Thyroid gland (tissue), 4 donors: Measurements from ENCODE around the gene CDH23. TPM values are rescaled to one million over a fixed set of nuclear protein-coding genes. Genes with fewer than 3 reads are reported as not detected.

Source experiments
- DNase-seq, 2 donors: peaks; one replicate each; pipeline ENCODE4 v3.0.0-alpha.2; 2019
- H3K27ac ChIP-seq, 3 donors: fragments of 200-600 bp; sonication (generic); 1 replicate in 2 of 3; 2 replicates in 1 of 3; pipeline ENCODE4 v1.5.1; 2016 to 2019; ENCODE audit warnings: mild to moderate bottlenecking in 1 of 3, moderate library complexity in 1 of 3
- H3K27me3 ChIP-seq: fragments of 200-600 bp; sonication (generic); one replicate; pipeline ENCODE4 v1.5.1; 2019
- H3K36me3 ChIP-seq, 2 donors: fragments of 200-600 bp; sonication (generic); one replicate each; pipeline ENCODE4 v1.5.1; 2016 to 2019
- H3K4me1 ChIP-seq, 2 donors: fragments of 200-600 bp; sonication (generic); one replicate each; pipeline ENCODE4 v1.5.1; 2017 to 2019
- H3K4me3 ChIP-seq, 3 donors: fragments of 200-600 bp; sonication (generic); replicated peaks in 1 of 3; 1 replicate in 2 of 3; 2 replicates in 1 of 3; pipeline ENCODE4 v1.5.1; 2016; ENCODE audit warnings: mild to moderate bottlenecking in 1 of 3
- H3K9me3 ChIP-seq: fragments of 200-600 bp; sonication (generic); one replicate; pipeline ENCODE4 v1.5.1; 2017
- POLR2A ChIP-seq, 2 donors: fragments of 450-650 bp; IDR thresholded peaks; one replicate each; pipeline ENCODE4 v1.6.1; 2017; ENCODE audit warnings: antibody characterized with exemption in 2 of 2, mild to moderate bottlenecking in 2 of 2, moderate library complexity in 1 of 2
- WGBS, 2 donors: methylation state at CpG; one replicate each; pipeline ENCODE4 v1.1.5; 2017; 5-methylcytosine and 5-hydroxymethylcytosine counted together
- intact Hi-C: fragments of 100-400 bp; cut with DNase I; formaldehyde crosslinking; loops from one replicate; pipeline ENCODE4 v1.15.1; 2023
- total RNA-seq, 4 donors: library from RNA; depleted of rRNA; stranded (reverse); fragments of >200 nt; gene quantifications; one replicate each; pipeline ENCODE4 v1.2.3, GENCODE V29; 2016
- TF ChIP-seq, protein P1 (sequence below), 6 experiments: fragments of 200-600 bp in 3 of 6; fragments of 450-650 bp in 3 of 6; sonication (generic) in 3 of 6; IDR thresholded peaks; one replicate each; pipeline ENCODE4 v1.5.1; 2016 to 2019; ENCODE audit warnings: antibody characterized with exemption in 6 of 6, mild to moderate bottlenecking in 2 of 6, inconsistent platforms in 1 of 6, moderate library complexity in 1 of 6

The CDH23 gene
- total RNA-seq, 4 donors from 2014 or later = 3.0 to 4.2 (median 3.9) TPM

DNA sequence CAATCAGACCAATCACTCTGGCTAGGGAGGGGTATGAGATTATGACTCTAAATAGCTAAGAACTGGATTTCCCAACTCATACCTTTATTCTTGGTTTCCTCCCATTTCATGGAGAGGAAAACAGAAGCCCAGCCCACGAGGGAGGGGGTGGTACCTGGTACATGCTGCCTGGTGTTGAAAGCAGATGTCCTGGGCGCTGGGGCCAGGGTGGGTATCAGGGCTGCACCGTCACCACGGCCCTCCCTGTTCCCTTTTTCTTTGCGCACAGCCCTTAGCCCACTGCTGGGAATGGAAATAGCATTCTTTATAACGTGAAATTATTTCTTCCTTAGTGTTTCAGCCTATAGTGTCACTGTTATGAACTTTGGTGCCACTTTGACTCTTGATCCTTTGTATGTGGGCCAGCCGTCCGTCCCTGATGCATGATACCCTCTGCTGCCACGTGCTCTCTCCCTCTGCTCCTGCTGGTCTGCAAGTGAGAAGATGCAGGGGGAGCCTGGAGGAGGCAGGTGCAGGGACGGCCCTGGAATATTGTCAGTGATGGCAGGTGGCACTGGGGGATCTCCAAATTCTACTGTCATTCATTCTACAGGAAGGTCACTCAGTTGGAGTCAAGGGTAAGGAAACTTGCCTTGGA is 158.5 kb downstream of the CDH23 start:
- intact Hi-C loops = no loop called here
- DNase-seq = no peak
- H3K9me3 ChIP-seq = no peaks in the 10 kb centered on the region
- TF ChIP-seq POLR2A (IDR thresholded peaks at IDR 0.05) = no peak
- TF ChIP-seq, protein P1, sequence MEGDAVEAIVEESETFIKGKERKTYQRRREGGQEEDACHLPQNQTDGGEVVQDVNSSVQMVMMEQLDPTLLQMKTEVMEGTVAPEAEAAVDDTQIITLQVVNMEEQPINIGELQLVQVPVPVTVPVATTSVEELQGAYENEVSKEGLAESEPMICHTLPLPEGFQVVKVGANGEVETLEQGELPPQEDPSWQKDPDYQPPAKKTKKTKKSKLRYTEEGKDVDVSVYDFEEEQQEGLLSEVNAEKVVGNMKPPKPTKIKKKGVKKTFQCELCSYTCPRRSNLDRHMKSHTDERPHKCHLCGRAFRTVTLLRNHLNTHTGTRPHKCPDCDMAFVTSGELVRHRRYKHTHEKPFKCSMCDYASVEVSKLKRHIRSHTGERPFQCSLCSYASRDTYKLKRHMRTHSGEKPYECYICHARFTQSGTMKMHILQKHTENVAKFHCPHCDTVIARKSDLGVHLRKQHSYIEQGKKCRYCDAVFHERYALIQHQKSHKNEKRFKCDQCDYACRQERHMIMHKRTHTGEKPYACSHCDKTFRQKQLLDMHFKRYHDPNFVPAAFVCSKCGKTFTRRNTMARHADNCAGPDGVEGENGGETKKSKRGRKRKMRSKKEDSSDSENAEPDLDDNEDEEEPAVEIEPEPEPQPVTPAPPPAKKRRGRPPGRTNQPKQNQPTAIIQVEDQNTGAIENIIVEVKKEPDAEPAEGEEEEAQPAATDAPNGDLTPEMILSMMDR (IDR thresholded peaks at IDR 0.05) = no peak
- H3K36me3 ChIP-seq = no peaks in the 10 kb centered on the region
- H3K4me3 ChIP-seq = no peak overlapping the region
- no peaks in the 10 kb centered on the region for H3K4me1 ChIP-seq
- 70 to 78% methylated on average over 10 of the region's 10 CpGs for WGBS, 2 donors
- H3K27ac ChIP-seq = no peak overlapping the region
- no peaks in the 10 kb centered on the region for H3K27me3 ChIP-seq

DNA sequence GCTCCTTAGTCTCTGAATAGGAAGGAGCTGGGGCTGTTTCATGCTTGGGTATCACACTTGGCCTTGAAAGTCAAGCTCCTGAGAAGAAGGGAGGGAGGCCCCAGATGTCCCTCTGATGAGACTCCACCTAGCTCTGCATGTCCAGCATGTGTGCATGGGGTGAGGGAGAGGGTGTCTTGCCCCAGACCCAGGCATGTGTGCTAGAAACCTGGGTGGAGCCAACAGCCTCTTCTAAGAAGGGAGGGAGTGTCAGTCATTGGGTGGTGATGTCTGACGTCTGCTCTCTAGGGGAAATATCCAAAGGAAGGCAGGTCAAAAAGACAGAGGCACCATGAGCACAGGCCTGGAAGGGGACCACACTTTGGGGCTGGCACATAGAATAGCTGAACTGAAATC is 159.0 kb downstream of the CDH23 start:
- 64 to 74% methylated on average over 1 of the region's 1 CpG for WGBS, 2 donors
- no peaks in the 10 kb centered on the region for H3K36me3 ChIP-seq
- H3K27me3 ChIP-seq = no peaks in the 10 kb centered on the region
- H3K27ac ChIP-seq = no peak overlapping the region
- H3K4me3 ChIP-seq = no peak overlapping the region
- no peak for DNase-seq
- intact Hi-C loops = no loop called here
- TF ChIP-seq POLR2A (IDR thresholded peaks at IDR 0.05) = no peak
- TF ChIP-seq, protein P1 (IDR thresholded peaks at IDR 0.05) = no peak
- no peaks in the 10 kb centered on the region for H3K9me3 ChIP-seq
- no peaks in the 10 kb centered on the region for H3K4me1 ChIP-seq

DNA sequence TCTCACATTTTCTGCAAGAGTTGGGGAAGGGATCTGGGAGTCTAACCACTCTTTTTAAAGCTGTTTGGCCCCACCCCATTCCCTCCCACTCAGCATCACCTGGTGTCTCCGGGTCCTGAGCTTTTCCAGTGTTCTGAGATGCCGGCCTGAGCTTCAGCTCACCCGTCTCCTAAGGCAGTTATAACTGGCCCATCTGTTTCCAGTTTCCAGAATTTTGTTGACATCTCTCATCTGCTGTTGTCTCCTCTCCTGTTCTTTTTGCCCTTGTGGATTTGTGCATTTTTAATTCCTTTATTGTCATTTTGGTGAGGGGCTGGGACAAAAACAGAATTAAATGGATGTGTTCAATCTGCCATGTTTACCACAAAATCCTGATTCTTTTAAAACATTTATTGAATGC is 162.3 kb downstream of the CDH23 start:
- 75 to 81% methylated on average over 3 of the region's 3 CpGs for WGBS, 2 donors
- H3K36me3 ChIP-seq = no peaks in the 10 kb centered on the region
- no peaks in the 10 kb centered on the region for H3K4me1 ChIP-seq
- intact Hi-C loops = no loop called here
- DNase-seq = no peak
- no peaks in the 10 kb centered on the region for H3K9me3 ChIP-seq
- no peak overlapping the region for H3K27ac ChIP-seq
- no peak overlapping the region for H3K4me3 ChIP-seq
- no peaks in the 10 kb centered on the region for H3K27me3 ChIP-seq
- TF ChIP-seq, protein P1 (IDR thresholded peaks at IDR 0.05) = no peak
- TF ChIP-seq POLR2A (IDR thresholded peaks at IDR 0.05) = no peak

DNA sequence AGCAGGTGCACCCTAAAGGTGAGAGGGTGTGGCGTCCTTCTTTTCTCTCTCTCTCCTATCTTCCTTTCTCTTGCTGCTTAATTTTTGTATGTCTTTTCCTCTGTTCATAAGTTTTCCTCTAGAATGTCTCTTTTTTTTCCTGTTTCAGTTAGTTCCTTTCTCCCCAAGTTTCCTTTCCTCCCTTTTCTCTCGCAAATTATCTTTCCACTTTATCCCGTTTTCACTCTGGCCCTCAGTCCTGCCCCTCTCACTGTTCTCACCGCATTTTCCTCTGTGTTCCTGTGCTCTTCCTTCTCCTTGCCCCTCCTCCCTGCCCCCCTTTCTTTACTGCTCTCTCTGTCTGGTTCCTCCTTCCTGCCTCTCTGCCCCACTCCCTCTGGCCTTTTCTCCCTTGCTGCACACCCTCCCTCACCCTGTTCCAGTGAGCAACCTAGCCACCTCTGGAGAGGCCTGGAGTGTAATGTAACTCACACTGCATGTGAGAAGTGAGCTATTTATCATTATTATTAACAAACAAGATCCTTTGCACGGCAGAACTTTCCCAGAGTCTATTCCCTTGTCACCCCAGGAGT is 164.4 kb downstream of the CDH23 start:
- H3K27me3 ChIP-seq = no peaks in the 10 kb centered on the region
- no peak for DNase-seq
- no peak overlapping the region for H3K27ac ChIP-seq
- WGBS, 2 donors = 59 to 65% methylated on average over 5 of the region's 5 CpGs
- no peaks in the 10 kb centered on the region for H3K36me3 ChIP-seq
- no peak overlapping the region for H3K4me3 ChIP-seq
- H3K4me1 ChIP-seq = no peaks in the 10 kb centered on the region
- no peaks in the 10 kb centered on the region for H3K9me3 ChIP-seq
- no peak for TF ChIP-seq POLR2A (IDR thresholded peaks at IDR 0.05)
- TF ChIP-seq, protein P1 (IDR thresholded peaks at IDR 0.05) = no peak
- intact Hi-C loops = no loop called here

DNA sequence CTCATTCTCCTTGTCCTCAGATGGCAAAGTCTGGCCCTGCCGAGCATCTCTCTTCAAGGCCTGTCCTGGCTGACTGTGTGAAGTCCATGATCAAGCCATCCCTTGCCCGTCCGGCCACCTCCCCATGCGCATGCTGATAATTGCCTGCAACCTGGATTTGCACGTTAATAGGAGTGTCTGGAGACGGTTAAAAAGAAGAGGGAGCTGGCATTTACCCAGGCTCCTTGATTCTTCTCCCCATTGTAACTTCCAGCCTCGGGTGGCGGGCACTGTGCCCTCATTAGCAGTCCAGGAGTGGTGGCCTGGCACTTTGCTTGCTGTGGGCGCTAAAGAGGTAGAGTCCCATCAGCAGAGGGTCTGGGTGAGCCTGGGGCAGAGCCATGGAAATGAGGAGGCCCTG is 165.5 kb downstream of the CDH23 start:
- Histone ChIP-seq H3K9me3 (no peaks in the 10 kb centered on the region), H3K27ac (no peak overlapping the region), H3K27me3 (no peaks in the 10 kb centered on the region), H3K4me1 (no peaks in the 10 kb centered on the region), H3K36me3 (no peaks in the 10 kb centered on the region), H3K4me3 (no peak overlapping the region)
- intact Hi-C loops = no loop called here
- no peak for DNase-seq
- TF ChIP-seq, protein P1 (IDR thresholded peaks at IDR 0.05) = no peak
- no peak for TF ChIP-seq POLR2A (IDR thresholded peaks at IDR 0.05)
- 89 to 94% methylated on average over 9 of the region's 9 CpGs for WGBS, 2 donors
